Loucy (cell line): ENCODE measurements around the gene ZFPM1.
"Not testable (repeated sequence)": the region's sequence is repeated elsewhere in the genome, so short reads cannot be mapped to it uniquely, and the experiment has no call there.

Experiments
- H2AFZ ChIP-seq: fragments of 200-600 bp; sonication (generic); 2 replicates; pipeline ENCODE4 v1.6.0; 2016; ENCODE audit warnings: antibody characterized with exemption, mild to moderate bottlenecking, low read length, moderate library complexity
- H3F3A ChIP-seq: fragments of 200-600 bp; 2 replicates; pipeline ENCODE4 v1.6.0; 2016; ENCODE audit warnings: antibody characterized with exemption, low read depth, mild to moderate bottlenecking
- H3K27me3 ChIP-seq: fragments of 200-600 bp; sonication (generic); 2 replicates; pipeline ENCODE4 v1.6.1; 2014; ENCODE audit warnings: low read length, mild to moderate bottlenecking; ENCODE audit not compliant: insufficient read depth, poor library complexity, severe bottlenecking
- H3K36me3 ChIP-seq: fragments of 200-600 bp; sonication (generic); 2 replicates; pipeline ENCODE4 v1.6.1; 2016; ENCODE audit warnings: low read length; ENCODE audit not compliant: insufficient read depth
- H3K4me1 ChIP-seq: fragments of 200-600 bp; sonication (generic); 2 replicates; pipeline ENCODE4 v1.5.1; 2014; ENCODE audit warnings: low read length, mild to moderate bottlenecking; ENCODE audit not compliant: insufficient read depth, poor library complexity, severe bottlenecking
- H3K4me2 ChIP-seq: fragments of 200-600 bp; sonication (generic); 2 replicates; pipeline ENCODE4 v1.6.0; 2014; ENCODE audit warnings: antibody characterized with exemption, low read length, low read depth, mild to moderate bottlenecking; ENCODE audit not compliant: poor library complexity, severe bottlenecking
- H3K4me3 ChIP-seq: fragments of 200-600 bp; sonication (generic); 2 replicates; pipeline ENCODE4 v1.5.1; 2014; ENCODE audit warnings: low read length, mild to moderate bottlenecking, mixed read lengths; ENCODE audit not compliant: poor library complexity, severe bottlenecking
- H3K79me2 ChIP-seq: fragments of 200-600 bp; sonication (generic); 2 replicates; pipeline ENCODE4 v1.6.1; 2014; ENCODE audit warnings: low read length; ENCODE audit not compliant: insufficient read depth
- H3K9ac ChIP-seq: fragments of 200-600 bp; sonication (generic); 2 replicates; pipeline ENCODE4 v1.6.0; 2014; ENCODE audit warnings: mild to moderate bottlenecking, low read depth, low read length, moderate library complexity; ENCODE audit not compliant: poor library complexity, severe bottlenecking
- H3K9me2 ChIP-seq: fragments of 200-600 bp; sonication (generic); replicated peaks from 2 replicates; pipeline ENCODE4 v1.6.1; 2016; ENCODE audit warnings: low read depth, low read length, mixed read lengths
- H3K9me3 ChIP-seq: fragments of 200-600 bp; sonication (generic); 2 replicates; pipeline ENCODE4 v1.6.1; 2014; ENCODE audit warnings: mild to moderate bottlenecking, antibody characterized with exemption, low read length, low read depth; ENCODE audit not compliant: insufficient read depth
- H4K20me1 ChIP-seq: fragments of 200-600 bp; sonication (generic); 2 replicates; pipeline ENCODE4 v1.6.0; 2014; ENCODE audit warnings: antibody characterized with exemption, low read length, mild to moderate bottlenecking; ENCODE audit not compliant: insufficient read depth, poor library complexity, severe bottlenecking
- EZH2phosphoT487 ChIP-seq: fragments of 200-600 bp; IDR thresholded peaks from 2 replicates; pipeline ENCODE4 v1.6.1; 2018; ENCODE audit warnings: antibody characterized with exemption, mild to moderate bottlenecking, moderate library complexity, borderline replicate concordance
- TF ChIP-seq, protein P1 (sequence below): fragments of 200-600 bp; sonication (generic); conservative IDR thresholded peaks from 2 replicates; pipeline ENCODE4 v1.5.1; 2014; ENCODE audit warnings: mild to moderate bottlenecking, antibody characterized with exemption, low read length

ZFPM1 gene

DNA sequence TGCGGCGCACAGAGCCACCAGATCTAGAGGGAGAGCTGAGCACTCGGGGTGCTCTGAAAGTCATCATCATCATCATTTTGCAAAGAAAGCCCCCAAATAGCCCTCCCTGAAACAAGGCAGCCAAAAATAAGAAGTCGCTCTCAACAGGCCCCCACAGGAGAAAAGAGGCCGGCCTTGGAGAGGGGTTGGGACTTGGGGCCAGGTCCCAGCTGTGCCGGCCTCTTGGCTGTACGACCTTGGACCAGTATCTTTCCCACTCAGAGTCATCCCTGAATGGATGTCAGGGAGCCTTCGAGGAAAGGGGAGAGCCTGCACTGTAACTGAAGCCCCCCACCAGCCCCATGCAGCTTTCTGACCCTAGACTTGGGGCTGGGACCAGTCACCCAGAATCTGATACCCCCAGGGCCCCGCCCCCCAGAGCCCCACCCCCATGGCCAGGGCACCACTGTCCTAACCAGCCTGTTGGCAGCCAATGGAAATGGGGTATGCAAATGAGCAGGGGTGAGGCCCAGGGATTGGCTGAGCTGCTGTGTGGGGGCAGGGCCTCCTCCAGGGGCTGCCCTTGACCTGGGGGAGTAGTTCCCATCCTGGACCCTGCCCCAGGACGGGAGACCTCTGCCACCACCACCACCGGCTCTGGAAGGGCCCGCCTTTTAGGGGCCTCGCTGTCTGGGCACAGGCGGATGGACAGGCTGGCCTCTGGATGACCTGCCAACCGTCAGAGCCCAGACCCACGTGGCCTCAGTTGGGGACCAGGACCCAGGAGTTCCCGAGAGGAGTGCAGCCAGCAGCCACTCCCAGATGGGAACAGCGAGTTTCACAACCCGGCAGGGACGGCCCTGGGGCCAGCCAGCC is 15.4 kb downstream of the ZFPM1 start:
- H3K27me3 ChIP-seq: no peaks in the 10 kb centered on the region
- H3K9me3 ChIP-seq: no peaks in the 10 kb centered on the region
- no peak overlapping the region for H3K4me2 ChIP-seq
- H4K20me1 ChIP-seq: peaks cover 47% of the 10 kb centered on the region
- H3K79me2 ChIP-seq: peaks cover 90% of the 10 kb centered on the region; the same call in 1 of the 2 replicates
- H3F3A ChIP-seq: no peaks in the 10 kb centered on the region
- no peaks in the 10 kb centered on the region for H3K9me2 ChIP-seq
- no peaks in the 10 kb centered on the region for H3K36me3 ChIP-seq
- H3K4me1 ChIP-seq: no peaks in the 10 kb centered on the region
- no peak overlapping the region for H3K9ac ChIP-seq
- H2AFZ ChIP-seq: no peak overlapping the region
- H3K4me3 ChIP-seq: no peak overlapping the region
- TF ChIP-seq, protein P1, sequence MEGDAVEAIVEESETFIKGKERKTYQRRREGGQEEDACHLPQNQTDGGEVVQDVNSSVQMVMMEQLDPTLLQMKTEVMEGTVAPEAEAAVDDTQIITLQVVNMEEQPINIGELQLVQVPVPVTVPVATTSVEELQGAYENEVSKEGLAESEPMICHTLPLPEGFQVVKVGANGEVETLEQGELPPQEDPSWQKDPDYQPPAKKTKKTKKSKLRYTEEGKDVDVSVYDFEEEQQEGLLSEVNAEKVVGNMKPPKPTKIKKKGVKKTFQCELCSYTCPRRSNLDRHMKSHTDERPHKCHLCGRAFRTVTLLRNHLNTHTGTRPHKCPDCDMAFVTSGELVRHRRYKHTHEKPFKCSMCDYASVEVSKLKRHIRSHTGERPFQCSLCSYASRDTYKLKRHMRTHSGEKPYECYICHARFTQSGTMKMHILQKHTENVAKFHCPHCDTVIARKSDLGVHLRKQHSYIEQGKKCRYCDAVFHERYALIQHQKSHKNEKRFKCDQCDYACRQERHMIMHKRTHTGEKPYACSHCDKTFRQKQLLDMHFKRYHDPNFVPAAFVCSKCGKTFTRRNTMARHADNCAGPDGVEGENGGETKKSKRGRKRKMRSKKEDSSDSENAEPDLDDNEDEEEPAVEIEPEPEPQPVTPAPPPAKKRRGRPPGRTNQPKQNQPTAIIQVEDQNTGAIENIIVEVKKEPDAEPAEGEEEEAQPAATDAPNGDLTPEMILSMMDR: no peak
- no peak for TF ChIP-seq EZH2phosphoT487

DNA sequence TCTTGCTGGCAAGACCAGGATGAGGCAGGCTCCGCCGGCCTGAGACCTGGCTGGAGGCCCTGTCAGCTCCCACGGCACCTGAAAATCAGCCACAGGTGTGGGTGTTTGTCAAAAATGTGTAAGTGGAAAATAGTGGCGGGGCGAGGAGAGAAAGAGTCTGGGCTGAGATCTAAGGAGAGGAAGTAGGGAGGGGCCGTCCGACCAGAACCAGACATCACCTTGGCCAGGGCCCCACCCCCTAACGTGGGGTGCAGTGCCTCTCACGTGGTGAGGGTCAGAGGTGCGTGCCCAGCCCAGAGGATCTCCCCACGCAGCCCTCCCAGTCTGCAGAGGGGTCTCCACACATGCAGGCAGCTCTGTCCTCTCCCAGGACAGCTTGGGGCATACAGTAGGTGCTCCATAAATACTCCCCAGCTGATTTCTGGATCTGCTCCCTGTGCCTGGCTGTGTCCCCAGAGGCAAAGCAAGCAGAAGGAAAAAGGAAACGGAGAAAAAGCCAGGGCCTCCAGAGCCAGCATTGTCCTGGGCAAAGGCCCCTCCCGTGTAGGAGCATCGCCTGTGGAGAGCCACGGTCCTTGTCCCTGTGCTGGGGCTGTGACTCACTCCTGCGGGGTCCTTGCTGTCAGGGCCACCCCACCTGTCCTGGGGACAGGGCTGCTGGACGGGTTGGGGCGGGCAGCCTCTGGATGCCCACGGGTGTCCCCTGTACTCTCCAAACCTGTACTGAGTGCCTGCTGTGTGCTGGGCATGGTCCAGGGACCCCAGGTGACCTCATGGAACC is 16.7 kb downstream of the ZFPM1 start:
- TF ChIP-seq, protein P1: no peak
- TF ChIP-seq EZH2phosphoT487: no peak
- Histone ChIP-seq H3K4me1 (no peaks in the 10 kb centered on the region), H3K9me2 (no peaks in the 10 kb centered on the region), H3K9me3 (no peaks in the 10 kb centered on the region), H3K36me3 (no peaks in the 10 kb centered on the region), H3K9ac (no peak overlapping the region), H2AFZ (no peak overlapping the region), H3K79me2 (peaks cover 90% of the 10 kb centered on the region; the same call in 1 of the 2 replicates), H3K4me3 (no peak overlapping the region), H3F3A (no peaks in the 10 kb centered on the region), H3K27me3 (no peaks in the 10 kb centered on the region), H3K4me2 (no peak overlapping the region), H4K20me1 (peaks cover 39% of the 10 kb centered on the region)

DNA sequence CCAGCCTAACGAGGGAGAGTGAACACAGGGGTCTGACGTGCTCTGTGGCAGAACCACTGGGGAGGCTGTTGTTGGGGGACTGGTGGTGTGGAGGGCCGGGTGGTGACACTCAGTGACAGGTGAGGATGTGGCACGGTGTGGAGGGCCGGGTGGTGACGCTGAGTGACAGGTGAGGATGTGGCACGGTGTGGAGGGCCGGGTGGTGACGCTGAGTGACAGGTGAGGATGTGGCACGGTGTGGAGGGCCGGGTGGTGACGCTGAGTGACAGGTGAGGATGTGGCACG is 17.3 kb downstream of the ZFPM1 start:
- not testable (repeated sequence) for H3K4me1 ChIP-seq, H3K9me3 ChIP-seq, H3K4me2 ChIP-seq, H3F3A ChIP-seq, H3K9ac ChIP-seq, H3K36me3 ChIP-seq, H3K4me3 ChIP-seq, H3K9me2 ChIP-seq, H3K27me3 ChIP-seq, H2AFZ ChIP-seq
- H3K79me2 ChIP-seq: peaks cover 91% of the 10 kb centered on the region; the same call in 1 of the 2 replicates
- peaks cover 40% of the 10 kb centered on the region for H4K20me1 ChIP-seq

DNA sequence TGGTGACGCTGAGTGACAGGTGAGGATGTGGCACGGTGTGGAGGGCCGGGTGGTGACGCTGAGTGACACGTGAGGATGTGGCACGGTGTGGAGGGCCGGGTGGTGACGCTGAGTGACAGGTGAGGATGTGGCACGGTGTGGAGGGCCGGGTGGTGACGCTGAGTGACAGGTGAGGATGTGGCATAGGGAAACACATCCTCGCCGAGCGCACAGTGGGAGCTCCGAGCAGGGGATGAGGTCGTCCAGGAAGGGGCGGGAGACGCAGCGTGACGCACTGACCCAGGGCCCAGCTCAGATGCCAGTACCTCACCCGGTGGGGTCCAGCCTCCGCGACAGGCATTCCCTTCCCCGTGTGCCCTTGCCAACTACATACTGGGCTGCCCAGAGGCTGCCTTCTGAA is 17.6 kb downstream of the ZFPM1 start:
- H3K79me2 ChIP-seq: peaks cover 91% of the 10 kb centered on the region; the same call in 1 of the 2 replicates
- H3K36me3 ChIP-seq, H3K9me2 ChIP-seq, H2AFZ ChIP-seq, H3K4me2 ChIP-seq, H3K27me3 ChIP-seq, H3F3A ChIP-seq, H3K9me3 ChIP-seq, H3K9ac ChIP-seq, H3K4me3 ChIP-seq, H3K4me1 ChIP-seq: not testable (repeated sequence)
- H4K20me1 ChIP-seq: peaks cover 39% of the 10 kb centered on the region
